ENCODE measurements around the gene CFAP74.

DNA sequence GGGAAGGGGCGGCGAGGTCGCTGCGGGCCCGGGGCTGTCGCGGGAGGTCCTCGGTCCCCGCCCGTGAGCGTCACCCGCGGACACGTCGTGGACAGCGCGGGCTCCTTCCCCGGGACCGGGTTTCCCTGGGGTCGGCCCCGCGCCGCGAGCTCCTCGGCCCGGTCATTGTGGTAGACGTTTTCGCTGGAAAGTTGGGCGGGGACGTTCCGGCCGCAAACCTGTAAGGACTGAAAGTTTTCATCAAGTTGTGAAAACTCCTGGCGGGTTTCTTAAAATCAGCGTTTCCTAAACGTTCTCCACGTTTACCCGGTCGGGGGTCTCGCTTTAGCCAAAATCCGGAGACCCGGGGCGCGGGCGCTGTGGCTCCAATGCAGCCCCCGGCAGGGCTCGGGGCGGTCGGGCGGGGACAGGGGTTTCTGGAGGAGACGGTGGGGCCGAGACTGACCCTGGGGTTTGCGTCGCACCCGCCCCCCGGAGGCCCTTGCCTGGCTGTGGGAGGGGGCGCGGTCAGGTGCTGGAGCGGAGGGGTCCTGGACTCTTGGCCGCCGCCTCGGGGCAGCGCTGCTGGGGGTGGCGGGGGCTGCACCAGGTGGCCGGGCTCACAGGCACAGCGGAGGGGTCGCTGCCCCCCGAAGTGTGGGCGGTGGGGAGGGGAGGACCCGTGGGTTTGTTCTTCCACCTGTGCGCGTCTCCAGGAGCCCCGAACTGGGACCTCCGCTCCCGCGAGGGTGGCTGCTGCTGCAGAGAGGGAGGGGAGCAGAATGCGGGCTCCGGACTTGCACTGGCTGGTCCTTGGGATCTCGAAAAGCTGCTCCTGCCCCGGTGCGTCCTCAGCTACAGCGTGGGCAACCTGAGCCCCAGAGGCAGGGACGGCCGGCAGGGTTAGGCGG is 47.5 kb upstream of the CFAP74 start:
- TF ChIP-seq CTCF (IDR thresholded peaks at IDR 0.05) (no peak), POLR2A (IDR thresholded peaks at IDR 0.05) (no peak)

Measured in heart left ventricle (tissue), 13 donors.